Measurements from ENCODE around the gene ZNF48.

The ZNF48 gene

DNA sequence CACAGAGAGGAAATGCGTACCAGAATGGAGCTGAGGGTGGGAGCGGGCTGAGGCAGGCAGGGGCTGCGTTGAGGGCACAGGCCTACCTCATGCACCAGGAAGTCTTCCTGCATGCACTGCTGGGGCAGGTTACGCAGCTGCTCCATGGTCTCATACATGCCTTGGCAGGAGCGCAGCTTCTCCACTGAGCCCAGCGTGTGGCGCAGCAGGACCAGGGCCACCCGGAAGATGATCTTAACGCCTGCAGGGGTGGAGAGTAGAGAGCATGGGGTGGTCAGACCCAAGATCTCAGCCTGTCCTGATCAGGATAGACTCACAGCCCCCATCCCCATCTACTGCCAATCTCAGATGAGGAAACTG is 36.7 kb upstream of the ZNF48 start:
- no peak for DNase-seq (ENCODE audit: low read depth in 1 of 2, low spot score in 1 of 2)

DNA sequence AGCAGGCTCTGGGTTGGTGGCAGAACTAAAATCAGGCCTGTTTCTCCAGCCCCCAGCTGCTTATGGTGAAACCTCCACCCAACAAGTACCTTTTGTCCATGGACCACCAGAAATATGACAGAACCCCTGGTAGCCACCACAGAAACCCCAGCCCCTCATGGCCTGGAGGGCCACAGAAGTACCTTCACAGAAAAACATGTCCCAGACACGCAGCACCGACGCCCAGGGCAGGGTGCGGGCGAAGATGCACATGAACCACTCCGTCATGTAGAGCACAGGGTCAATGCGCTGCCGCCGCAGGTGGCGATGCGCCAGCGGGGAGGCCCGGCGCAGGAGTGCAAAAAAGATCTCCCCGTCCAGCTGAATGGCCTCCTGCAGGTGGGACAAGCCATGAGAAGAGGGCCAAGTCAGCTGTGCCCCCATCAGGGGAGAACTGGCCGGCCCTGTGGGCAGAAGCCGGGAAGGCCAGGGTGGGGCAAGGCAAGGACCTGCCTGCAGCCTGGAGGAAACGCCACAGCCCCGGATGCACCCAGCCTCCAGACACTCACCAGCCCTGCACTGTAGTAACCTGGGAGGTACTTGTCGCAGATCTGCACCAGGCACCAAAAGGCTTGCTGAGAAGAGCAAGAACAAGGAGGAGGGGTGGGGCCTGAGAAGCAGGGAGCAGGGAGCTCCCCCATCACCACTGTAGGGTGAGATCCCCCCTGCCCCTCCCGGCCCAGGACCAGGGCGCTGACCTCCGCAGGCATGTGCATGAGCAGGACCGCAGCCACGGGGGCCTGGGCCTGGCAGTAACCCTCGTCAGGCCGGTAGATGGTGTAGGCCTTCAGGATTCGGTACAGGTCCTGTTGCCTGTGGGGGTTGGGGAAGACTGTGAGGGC is 36.0 kb upstream of the ZNF48 start:
- DNase-seq (ENCODE audit: low read depth in 1 of 2, low spot score in 1 of 2) = no peak

DNA sequence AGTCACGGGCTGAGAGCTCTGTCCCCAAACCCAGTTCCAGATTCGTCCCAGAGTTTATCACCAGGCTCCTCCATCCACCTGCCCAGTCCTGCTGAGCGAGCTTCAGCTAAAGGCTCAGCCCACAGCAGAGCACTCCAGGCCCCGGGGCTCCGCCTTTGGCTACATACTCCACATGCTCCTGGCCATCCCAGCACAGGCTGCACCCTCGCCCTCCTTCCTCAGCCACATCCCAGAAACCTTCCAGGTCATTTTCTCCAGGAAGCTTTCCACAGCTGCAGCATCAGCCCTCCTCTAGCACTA is 35.4 kb upstream of the ZNF48 start:
- no peak for DNase-seq (ENCODE audit: low read depth in 1 of 2, low spot score in 1 of 2)

DNA sequence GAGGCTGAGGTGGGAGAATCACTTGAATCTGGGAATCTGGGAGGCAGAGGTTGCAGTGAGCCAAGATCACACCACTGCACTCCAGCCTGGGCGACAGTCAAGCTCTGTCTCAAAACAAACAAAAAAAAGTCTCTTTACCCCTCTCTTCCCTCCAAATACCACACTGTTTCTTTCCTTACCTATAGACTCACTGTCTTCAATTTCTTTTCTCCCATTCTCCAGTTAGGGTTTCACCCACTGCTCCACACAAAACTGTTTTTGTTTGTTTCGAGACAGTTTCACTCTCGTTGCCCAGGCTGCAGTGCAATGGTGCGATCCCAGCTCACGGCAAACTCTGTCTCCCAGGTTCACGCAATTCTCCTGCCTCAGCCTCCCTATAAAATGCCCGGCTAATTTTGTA is 34.0 kb upstream of the ZNF48 start:
- no peak for DNase-seq (ENCODE audit: low read depth in 1 of 2, low spot score in 1 of 2)

DNA sequence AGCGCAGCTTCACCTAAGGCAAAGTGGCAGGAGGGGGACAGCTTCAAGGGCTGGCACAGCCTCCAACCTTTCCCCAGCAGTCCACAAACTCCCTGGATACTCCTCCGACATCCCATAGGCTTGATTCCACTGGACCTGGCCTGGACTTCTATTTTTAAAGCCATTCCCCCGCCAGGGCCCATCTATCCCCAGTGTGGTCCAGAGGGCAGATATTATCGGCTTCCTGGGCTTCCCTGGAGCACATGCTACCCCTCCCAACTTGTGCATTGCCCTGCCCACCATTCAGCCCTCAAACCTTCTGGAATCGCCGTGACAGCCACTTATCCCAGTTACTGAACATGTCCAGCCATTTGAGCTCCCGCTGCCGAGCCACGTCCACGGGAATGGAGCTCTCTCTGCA is 30.0 kb upstream of the ZNF48 start:
- DNase-seq (ENCODE audit: low read depth in 1 of 2, low spot score in 1 of 2) = no peak

DNA sequence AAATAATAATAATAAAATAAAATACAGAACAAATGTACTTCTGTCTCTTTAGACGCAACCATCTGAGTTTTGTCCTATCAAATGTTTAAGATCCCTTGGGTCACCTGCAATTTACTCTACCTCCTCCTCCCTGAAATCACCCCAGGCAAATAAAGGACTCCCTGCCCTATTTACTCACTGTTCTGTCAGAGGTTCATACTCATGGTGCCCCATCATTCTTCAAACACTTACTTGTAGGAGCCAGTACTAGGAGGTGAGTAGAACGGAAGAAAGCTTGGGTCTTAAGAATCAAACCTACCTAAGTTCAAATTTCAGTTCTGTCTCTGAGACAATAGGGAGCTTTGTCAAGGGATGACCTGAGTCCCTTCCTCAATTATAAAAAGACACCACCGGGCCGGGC is 28.7 kb upstream of the ZNF48 start:
- no peak for DNase-seq (ENCODE audit: low read depth in 1 of 2, low spot score in 1 of 2)

DNA sequence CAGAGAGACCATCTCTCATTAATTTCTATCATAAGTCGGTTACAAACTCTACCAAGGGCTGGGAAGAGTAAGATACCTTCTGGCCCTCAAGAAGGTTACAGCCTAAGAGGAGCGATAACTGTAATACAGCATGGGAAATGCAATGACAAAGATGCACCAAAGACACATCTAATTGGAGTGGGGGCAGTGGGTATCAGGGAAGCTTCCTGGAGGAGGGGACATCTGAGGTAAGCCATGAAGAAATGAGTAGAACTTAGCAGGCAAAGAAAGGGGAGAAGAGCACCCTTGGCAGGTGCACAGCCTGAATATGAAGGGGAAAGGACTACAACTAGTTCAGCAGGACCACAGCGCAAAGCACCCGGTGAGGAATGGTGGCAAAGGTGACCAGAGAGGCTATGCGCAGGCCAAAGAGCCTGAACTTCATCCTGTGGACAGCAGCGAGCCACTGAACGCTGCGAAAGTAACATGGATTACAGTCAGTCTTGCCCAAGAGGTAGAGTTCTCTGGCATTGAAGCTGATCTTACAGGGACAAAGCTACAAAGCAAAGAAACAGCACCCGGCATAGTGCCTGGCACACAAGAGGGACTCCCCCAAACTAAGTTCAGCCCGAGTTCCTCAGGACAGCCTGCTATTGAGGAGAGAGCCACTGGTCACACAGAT is 27.7 kb upstream of the ZNF48 start:
- no peak for DNase-seq (ENCODE audit: low read depth in 1 of 2, low spot score in 1 of 2)

DNA sequence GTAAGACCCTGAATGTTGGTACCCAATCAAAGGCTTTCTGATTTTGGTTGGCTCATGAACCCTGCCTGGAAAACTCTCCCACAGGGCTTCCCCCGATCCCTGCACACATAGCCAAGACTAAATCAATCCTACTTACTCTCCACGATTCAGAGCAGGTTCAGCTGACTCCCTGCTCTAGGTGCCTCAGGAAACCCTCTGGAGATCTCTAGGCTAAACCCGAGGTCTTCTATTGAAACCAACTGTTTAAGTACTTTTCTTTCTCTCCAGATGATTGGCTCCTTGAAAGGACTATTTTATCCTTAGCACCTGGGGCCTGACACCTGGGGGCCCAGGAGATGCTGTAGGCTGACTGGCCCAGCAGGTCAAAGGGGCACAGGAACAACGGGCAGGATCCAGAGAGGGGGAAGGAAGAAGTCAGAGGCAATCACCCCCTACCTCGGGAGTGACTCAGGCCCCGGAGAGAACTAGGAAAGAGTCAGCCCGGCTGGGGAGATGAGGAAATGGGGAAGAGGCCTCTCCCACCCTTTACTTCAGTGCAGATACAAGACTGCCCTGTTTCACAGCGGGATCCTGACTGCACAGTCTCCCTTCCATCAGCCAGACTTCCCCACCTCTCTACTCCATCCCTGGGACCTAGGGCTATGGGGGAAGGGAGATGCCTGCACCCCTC is 27.0 kb upstream of the ZNF48 start:
- DNase-seq (ENCODE audit: low read depth in 1 of 2, low spot score in 1 of 2) = no peak

DNA sequence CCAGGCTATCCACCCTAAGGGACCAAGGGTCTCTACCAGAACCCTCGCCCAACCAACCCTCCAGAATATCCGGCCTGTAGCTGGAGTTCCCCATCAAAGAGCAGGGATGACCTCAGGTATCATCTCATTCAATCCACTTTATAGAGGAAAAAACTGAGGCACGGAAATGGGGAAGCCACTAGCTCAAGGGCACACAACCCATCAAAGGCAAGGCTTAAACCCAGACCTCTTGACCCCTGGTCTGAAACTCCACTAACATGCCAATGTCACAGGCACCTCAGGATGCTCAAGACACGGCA is 26.5 kb upstream of the ZNF48 start:
- no peak for DNase-seq (ENCODE audit: low read depth in 1 of 2, low spot score in 1 of 2)

DNA sequence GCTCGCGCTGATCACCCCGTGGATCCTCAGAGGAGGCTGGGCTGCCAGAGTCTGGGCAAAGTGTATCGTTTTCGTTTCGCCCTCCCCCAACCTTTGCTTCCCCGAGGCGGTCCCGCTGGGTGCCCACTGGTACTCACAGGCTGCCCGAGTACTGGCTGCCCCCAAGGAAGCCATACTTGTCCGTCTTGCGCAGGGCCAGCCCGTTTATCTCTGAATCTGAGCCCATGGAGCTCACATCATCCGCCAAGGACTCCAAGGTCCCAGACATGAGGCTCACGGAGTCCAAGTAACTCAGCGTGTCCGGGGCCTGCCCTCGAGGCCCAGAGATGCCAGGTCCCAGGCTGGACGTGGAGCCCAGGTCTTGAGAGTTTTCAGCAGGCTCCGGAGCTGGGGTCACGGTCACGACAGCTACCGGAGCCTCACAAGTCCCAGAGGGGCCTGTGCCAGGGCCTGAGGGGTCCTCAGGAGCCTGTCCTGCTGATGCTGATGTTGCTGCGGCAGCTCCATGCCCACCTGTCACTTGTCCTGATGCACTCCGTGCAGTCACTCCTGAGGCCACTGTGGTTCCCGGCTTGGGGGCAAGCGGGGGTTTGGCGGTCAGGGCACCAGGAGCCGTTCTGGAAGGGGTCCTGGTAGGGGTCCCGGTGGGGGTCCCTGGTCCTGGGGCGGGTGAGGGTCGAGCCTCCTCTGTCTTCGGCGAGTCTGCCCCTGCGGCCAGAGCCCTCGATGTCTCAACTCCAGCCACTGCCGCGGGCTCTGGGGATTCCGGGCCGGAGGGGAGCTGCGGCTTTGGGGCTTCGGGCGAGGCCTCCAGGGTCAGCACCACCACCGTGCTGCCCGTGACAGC is 25.9 kb upstream of the ZNF48 start:
- no peak for DNase-seq (ENCODE audit: low read depth in 1 of 2, low spot score in 1 of 2)

DNA sequence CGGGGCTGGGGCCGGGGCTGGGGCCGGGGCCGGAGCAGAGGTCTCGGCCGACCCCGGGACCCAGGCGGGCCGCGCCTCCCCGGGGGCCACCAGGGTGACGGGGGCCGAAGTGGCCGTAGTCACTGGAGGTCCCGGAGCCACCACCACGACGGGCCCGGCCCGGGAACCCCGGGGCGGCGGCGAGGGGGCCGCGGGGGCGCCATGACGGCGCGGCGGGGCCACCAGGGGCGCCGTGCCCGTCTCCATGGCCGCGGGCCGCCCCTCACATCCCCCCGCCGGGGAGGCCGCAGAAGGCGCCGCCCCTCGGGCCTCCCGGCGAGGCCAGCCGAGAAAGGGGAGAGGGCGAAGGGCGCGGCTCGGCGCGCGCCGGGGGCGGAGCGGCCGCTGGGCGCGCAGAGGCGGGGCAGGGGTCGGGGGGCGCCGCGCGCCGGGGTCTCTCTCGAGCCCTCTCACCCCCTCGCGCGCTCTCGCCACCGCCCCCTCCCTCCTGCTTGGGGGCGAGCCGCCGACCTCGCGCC is 25.2 kb upstream of the ZNF48 start:
- DNase-seq (ENCODE audit: low read depth in 1 of 2, low spot score in 1 of 2) = no peak

DNA sequence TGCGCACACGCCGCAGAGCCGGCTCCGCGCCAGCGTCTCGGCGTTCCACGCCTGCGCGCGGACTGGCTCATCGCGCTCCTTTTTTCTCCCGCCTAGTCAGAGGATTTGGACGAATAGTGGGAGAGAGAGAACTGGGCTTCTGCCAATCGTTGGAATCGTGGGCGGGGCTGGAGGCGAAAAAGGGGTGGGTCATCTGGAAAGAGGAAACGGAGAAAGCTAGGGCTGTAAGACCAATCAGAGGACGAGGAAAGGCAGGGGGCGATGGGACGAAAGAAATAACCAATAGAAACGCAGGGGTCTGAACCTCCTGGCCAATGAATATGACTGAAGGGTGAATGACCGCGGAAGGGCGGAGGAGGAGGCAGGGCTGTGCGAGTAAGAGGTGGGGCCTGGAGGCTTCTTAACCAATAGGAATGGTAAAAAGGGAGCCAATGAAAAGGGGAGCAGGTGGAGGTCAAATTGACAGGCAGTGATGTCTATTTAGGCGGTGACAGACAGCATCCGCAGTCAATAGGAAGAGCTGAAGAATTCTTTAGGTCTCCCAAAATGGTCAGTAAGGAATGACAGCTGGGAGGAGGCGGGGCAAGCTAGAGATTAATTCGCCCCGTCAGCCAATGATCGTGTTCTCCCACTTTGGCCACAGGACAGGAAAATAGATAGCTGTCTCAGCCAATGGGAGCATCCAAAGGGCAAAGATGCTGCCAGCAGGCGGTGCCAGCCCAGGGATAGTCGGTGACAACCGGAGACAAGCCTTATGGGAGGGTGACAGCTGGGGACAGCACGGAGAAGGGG is 24.6 kb upstream of the ZNF48 start, which contains the start of gene TBC1D10B:
TBC1D10B (minus strand) TSS at position 39 of the 792 bp plus-strand sequence. CDS start 311 bp downstream, outside the sequence.
- peak; percentile 92 to 98 for DNase-seq (ENCODE audit: low read depth in 1 of 2, low spot score in 1 of 2)

DNA sequence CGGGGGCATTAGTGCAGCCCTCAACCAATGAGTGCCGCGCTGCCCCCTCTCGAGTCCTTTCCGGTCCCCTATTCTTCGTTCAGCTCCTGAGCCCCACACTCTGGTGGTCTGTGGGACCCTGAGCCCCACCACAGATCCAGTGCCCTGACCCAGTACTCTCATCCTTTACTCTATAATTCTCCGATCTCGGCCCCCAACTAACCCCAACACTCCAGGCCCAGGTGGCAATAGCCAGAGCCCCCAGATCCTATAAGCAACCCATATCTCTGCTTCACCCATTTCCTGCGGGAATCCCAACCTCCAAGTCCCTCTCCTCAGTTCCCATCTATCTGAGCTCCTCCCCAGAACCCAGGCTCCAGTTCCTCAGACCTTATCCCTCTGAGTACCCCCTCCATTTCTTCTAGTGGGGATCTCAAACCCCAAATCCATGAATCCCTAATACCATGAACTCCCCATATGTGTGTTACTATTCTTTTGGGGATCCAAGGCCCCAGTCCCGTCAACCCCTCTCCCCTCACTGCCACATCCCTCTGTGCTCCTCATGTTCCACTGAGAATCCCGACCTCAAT is 23.9 kb upstream of the ZNF48 start:
- DNase-seq (ENCODE audit: low read depth in 1 of 2, low spot score in 1 of 2) = no peak

DNA sequence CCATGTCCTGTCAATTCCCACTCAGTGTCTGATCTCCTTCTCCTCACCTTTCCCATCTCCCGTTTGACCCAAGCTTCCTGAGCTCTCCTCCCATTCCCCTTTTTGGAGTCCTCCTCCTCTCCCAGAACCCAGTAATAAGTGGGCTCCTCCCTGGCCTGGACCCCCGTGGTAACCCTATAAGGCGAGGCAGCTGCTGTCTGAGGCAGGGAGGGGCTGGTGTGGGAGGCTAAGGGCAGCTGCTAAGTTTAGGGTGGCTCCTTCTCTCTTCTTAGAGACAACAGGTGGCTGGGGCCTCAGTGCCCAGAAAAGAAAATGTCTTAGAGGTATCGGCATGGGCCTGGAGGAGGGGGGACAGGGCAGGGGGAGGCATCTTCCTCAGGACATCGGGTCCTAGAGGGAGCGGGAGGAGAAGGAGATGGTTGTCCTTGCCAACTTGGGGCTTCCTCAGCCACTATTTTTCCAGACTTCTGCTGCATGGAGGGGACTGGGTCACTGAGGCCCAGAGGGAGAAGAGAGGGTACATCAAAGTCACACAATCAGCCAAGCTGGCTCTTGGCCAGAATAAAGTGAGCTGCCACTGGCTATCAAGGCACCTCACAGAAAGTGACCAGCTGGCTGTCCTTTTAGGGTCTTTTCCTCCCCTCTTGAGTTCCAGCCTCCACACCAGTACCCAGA is 23.0 kb upstream of the ZNF48 start:
- DNase-seq (ENCODE audit: low read depth in 1 of 2, low spot score in 1 of 2) = no peak

DNA sequence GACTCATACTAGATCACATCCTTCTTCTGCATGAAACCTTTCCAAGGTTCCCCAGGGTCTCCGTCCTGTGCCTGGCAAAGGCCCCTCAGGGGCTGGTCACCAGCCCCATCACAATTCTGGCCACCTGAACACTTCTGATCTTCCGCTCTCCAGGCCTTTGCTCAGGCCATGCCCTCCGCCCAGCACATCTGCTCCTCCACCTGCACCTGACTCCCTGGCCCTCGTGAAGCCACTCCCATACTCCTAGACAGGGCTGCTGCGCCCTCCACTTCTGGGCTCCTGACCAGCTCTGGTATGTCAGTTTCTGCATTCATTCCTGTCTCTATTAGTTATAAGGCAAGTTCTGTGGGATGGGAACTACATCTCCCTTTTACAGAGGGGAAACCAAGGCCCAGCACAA is 22.5 kb upstream of the ZNF48 start:
- no peak for DNase-seq (ENCODE audit: low read depth in 1 of 2, low spot score in 1 of 2)

DNA sequence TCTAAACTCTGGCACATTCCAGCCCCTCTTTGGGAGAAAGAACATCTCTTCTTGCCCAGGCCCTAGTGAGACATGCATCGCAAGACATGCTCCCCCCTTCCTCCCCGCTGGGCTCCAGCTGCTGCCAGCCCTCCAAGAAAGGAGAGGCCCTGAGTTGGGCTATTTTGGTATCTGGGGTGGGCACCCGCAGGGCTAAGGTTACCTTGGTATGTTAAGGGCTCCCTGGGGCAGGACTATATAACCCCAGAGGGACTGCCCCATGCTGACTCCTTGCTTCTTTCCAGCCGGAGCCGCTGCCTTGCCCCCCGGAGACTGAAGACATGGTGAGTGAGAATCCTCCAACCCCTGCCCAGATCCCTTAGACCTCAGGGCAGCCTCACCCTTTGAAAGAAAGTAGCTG is 20.7 kb upstream of the ZNF48 start, which contains the start of gene MYL11:
MYL11 (plus strand) TSS at position 265 of the 400 bp plus-strand sequence; CDS start at position 321, 56 bp downstream.
- no peak for DNase-seq (ENCODE audit: low read depth in 1 of 2, low spot score in 1 of 2)

DNA sequence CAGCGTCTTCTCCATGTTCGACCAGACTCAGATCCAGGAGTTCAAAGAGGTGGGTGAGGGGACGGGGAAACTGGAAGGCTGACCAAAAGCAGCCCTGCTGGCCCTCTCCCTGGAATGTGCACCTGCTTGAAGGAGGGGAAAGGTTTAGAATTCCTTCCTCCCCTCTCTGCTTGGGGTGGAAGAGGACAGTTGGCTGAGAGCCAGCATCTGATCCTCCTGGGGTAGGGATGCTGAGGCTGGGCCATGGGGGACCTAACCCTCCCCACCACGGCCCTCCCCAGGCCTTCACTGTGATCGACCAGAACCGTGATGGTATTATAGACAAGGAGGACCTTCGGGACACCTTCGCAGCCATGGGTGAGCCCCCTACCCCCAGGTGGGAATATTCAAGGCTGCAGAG is 19.4 kb upstream of the ZNF48 start:
- no peak for DNase-seq (ENCODE audit: low read depth in 1 of 2, low spot score in 1 of 2)

DNA sequence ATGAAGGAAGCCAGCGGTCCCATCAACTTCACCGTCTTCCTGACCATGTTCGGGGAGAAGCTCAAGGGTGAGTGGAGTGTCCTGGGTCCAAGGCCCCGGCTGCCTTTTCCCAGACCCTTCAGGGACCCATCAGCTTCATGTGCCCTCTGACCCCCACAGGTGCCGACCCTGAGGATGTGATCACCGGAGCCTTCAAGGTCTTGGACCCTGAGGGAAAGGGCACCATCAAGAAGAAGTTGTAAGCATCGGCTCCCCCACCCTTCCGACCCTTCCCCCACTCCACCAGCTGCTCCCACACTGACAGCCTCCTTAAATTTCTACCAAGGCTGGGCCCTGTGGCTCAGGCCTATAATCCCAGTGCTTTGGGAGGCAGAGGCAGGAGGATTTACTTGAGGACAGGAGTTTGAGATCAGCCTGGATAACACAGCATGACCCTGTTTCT is 18.7 kb upstream of the ZNF48 start:
- DNase-seq (ENCODE audit: low read depth in 1 of 2, low spot score in 1 of 2) = no peak

DNA sequence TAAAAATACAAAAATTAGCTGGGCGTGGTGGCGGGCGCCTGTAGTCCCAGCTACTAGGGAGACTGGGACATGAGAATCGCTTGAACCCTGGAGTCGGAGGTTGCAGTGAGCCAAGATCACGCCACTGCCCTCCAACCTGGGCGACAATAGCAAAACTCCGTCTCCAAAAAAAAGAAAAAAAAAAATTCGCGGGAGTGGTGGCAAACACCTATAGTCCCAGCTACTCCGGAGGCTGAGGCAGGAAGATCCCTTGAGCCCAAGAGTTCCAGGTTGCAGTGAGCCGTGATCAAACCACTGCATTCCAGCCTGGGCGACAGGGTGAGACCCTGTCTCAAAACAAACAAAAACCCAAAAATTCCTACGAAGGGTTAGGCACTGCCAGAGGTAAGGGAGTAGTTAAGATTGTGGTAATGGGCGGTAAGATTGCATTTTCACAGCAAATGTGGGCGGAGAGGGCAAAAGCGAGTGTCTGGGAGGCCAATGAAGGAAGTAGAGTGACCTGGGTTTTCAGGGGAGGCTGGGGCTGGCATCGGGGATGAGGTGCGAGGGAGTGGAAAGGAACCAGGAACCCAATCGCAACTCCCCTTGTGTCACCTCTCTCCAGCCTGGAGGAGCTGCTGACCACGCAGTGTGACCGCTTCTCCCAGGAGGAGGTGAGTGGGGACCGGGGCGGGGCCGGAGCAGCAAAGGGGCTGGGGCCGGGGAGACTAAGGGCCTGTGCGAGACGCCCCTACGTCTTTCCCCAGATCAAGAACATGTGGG is 18.0 kb upstream of the ZNF48 start:
- DNase-seq (ENCODE audit: low read depth in 1 of 2, low spot score in 1 of 2) = no peak

All from stimulated activated CD4-positive, alpha-beta T cell treated with anti-CD3 and anti-CD28 coated beads, Interleukin-15, amount 100 ng/mL, for 1 hour (primary cell).